ELF-1 (cell line): ENCODE data around the gene PCDHA5.
"Not testable (repeated sequence)": the region's sequence is repeated elsewhere in the genome, so short reads cannot be mapped to it uniquely, and the experiment has no call there.

Experiments used
- DNase-seq: peaks from one replicate; pipeline ENCODE4 v3.0.0-alpha.2; 2016; ENCODE audit warnings: low read depth, low spot score

Gene PCDHA5

DNA sequence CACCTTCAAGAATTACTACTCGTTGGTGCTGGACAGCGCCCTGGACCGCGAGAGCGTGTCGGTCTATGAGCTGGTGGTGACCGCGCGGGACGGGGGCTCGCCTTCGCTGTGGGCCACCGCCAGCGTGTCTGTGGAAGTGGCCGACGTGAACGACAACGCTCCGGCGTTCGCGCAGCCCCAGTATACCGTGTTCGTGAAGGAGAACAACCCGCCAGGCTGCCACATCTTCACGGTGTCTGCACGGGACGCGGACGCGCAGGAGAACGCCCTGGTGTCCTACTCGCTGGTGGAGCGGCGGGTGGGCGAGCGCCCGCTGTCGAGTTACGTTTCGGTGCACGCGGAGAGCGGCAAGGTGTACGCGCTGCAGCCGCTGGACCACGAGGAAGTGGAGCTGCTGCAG lies 1.6 kb downstream of the PCDHA5 start:
- DNase-seq: not testable (repeated sequence)

DNA sequence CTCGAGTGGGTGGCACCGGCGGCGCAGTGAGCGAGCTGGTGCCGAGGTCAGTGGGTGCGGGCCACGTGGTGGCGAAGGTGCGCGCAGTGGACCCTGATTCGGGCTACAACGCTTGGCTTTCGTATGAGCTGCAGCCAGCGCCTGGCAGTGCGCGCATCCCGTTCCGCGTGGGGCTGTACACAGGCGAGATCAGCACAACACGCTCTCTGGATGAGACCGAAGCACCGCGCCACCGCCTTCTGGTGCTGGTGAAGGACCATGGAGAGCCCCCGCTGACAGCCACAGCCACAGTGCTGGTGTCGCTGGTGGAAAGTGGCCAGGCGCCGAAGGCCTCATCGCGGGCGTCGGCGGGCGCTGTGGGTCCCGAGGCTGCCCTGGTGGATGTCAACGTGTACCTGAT lies 2.1 kb downstream of the PCDHA5 start:
- no peak for DNase-seq

DNA sequence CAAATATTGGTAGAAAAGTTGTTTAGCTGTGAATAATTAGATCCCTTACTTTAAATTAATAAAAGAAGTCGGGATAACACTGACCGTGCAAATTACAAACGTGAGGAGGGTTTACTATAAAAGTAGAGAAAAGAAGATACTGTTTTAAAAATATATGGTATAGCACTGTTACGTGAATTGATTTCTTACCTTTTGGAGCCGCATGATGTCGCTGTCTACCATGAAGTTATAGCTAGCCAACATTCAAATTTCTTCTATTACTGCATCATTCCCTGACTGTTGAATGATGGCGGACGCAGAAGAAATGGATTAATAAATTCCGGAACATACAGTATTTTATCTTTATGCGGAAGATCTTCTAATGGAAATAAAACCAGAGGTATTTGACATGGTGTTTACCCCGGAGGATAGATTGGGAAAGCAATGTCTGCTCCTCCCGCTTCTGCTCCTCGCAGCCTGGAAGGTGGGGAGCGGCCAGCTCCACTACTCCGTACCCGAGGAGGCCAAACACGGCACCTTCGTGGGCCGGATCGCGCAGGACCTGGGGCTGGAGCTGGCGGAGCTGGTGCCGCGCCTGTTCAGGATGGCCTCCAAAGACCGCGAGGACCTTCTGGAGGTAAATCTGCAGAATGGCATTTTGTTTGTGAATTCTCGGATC lies 6.4 kb downstream of the PCDHA5 start, which contains the start of gene PCDHA6:
Gene PCDHA6 (plus strand): TSS at position 257 of the 658 bp plus-strand sequence. CDS start 132 bp downstream, at position 389.
- no peak for DNase-seq

DNA sequence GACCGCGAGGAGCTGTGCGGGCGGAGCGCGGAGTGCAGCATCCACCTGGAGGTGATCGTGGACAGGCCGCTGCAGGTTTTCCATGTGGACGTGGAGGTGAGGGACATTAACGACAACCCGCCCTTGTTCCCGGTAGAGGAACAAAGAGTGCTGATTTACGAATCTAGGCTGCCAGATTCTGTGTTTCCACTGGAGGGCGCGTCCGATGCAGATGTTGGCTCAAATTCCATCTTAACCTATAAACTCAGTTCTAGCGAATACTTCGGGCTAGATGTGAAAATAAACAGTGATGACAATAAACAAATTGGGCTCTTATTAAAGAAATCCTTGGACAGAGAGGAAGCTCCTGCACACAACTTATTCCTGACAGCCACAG lies 6.9 kb downstream of the PCDHA5 start:
- DNase-seq: peak; percentile 19

DNA sequence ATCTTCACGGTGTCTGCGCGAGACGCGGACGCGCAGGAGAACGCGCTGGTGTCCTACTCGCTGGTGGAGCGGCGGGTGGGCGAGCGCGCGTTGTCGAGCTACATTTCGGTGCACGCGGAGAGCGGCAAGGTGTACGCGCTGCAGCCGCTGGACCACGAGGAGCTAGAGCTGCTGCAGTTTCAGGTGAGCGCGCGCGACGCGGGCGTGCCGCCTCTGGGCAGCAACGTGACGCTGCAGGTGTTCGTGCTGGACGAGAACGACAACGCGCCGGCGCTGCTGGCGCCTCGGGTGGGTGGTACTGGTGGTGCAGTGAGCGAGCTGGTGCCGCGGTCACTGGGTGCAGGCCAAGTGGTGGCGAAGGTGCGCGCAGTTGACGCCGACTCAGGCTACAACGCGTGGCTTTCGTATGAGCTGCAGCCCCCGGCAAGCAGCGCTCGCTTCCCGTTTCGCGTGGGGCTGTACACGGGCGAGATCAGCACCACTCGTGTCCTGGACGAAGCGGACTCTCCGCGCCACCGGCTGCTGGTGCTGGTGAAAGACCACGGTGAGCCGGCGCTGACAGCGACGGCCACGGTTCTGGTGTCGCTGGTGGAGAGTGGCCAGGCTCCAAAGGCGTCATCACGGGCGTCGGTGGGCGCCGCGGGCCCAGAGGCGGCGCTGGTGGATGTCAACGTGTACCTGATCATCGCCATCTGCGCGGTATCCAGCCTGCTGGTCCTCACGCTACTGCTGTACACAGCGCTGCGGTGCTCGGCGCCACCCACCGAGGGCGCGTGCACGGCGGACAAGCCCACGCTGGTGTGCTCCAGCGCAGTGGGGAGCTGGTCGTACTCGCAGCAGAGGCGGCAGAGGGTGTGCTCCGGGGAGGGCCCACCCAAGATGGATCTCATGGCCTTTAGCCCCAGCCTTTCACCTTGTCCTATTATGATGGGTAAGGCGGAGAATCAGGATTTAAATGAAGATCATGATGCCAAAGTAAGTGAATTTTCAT lies 8.4 kb downstream of the PCDHA5 start:
- not testable (repeated sequence) for DNase-seq

DNA sequence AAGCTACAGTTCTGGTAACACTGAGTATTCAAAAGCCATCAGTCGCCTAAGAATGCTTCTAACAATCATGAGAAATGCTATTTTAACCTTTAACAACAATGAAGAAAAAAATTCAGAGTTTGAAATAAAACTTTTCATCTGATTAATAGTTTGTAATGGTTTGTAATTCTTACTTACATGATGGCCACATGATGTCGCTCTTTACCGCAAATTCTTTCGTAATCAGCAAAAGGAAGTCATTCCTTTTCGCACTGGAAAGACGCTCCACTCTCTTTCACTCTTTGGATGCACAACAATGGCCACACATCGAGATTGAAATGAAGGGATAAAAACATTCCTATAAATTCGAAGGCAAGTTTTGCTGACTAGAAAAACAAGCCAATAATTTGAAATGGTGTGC lies 12.6 kb downstream of the PCDHA5 start, which contains the start of gene PCDHA7:
Gene PCDHA7 (plus strand): TSS at position 277 of the 400 bp plus-strand sequence. CDS start 115 bp downstream, at position 392.
- DNase-seq: no peak

DNA sequence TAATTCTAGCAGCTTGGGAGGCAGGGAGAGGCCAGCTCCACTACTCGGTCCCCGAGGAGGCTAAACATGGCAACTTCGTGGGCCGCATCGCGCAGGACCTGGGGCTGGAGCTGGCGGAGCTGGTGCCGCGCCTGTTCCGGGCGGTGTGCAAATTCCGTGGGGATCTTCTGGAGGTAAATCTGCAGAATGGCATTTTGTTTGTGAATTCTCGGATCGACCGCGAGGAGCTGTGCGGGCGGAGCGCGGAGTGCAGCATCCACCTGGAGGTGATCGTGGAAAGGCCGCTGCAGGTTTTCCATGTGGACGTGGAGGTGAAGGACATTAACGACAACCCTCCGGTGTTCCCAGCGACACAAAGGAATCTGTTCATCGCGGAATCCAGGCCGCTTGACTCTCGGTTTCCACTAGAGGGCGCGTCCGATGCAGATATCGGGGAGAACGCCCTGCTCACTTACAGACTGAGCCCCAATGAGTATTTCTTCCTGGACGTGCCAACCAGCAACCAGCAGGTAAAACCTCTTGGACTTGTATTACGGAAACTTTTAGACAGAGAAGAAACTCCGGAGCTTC lies 13.1 kb downstream of the PCDHA5 start:
- DNase-seq: peak; percentile 21

DNA sequence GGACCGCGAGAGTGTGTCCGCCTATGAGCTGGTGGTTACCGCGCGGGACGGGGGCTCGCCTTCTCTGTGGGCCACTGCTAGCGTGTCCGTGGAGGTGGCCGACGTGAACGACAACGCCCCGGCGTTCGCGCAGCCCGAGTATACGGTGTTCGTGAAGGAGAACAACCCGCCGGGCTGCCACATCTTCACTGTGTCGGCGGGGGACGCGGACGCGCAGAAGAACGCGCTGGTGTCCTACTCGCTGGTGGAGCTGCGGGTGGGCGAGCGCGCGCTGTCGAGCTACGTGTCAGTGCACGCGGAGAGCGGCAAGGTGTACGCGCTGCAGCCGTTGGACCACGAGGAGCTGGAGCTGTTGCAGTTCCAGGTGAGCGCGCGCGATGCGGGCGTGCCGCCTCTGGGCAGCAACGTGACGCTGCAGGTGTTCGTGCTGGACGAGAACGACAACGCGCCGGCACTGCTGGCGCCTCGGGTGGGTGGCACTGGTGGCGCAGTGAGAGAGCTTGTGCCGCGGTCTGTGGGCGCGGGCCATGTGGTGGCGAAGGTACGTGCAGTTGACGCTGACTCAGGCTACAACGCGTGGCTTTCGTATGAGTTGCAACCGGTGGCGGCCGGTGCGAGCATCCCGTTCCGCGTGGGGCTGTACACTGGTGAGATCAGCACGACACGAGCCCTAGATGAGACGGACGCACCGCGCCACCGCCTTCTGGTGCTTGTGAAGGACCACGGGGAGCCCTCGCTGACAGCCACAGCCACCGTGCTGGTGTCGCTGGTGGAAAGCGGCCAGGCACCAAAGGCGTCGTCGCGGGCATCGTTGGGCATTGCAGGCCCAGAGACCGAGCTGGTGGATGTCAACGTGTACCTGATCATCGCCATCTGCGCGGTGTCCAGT lies 14.5 kb downstream of the PCDHA5 start:
- no peak for DNase-seq

DNA sequence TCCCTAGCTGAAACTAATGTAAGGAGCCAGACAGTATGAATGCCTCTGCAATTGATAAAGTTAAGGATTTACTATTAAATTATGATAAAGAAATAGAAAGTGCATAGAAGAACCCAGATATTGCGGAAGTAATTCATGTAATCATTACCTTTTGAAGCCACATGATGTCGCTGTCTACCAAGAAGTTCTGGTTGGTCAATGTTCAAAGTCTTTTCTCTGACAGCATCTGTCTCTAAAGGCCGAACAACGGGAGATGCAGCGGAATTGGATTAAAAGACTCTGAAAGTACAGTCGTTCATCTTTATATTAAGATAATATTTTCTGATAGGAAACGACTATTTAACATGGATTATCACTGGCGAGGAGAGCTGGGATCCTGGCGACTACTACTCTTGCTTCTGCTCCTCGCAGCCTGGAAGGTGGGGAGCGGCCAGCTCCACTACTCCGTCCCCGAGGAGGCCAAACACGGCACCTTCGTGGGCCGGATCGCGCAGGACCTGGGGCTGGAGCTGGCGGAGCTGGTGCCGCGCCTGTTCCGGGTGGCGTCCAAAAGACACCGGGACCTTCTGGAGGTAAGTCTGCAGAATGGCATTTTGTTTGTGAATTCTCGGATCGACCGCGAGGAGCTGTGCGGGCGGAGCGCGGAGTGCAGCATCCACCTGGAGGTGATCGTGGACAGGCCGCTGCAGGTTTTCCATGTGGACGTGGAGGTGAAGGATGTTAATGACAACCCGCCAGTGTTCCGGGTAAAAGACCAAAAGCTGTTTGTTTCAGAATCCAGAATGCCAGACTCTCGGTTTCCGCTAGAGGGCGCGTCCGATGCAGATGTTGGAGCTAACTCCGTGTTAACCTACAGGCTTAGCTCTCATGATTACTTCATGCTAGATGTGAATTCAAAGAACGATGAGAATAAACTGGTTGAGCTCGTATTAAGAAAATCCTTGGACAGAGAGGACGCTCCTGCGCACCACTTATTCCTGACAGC lies 19.9 kb downstream of the PCDHA5 start, which contains the start of gene PCDHA8:
Gene PCDHA8 (plus strand): TSS at position 210 of the 985 bp plus-strand sequence. CDS start 135 bp downstream, at position 345.
- peak; percentile 57 for DNase-seq

DNA sequence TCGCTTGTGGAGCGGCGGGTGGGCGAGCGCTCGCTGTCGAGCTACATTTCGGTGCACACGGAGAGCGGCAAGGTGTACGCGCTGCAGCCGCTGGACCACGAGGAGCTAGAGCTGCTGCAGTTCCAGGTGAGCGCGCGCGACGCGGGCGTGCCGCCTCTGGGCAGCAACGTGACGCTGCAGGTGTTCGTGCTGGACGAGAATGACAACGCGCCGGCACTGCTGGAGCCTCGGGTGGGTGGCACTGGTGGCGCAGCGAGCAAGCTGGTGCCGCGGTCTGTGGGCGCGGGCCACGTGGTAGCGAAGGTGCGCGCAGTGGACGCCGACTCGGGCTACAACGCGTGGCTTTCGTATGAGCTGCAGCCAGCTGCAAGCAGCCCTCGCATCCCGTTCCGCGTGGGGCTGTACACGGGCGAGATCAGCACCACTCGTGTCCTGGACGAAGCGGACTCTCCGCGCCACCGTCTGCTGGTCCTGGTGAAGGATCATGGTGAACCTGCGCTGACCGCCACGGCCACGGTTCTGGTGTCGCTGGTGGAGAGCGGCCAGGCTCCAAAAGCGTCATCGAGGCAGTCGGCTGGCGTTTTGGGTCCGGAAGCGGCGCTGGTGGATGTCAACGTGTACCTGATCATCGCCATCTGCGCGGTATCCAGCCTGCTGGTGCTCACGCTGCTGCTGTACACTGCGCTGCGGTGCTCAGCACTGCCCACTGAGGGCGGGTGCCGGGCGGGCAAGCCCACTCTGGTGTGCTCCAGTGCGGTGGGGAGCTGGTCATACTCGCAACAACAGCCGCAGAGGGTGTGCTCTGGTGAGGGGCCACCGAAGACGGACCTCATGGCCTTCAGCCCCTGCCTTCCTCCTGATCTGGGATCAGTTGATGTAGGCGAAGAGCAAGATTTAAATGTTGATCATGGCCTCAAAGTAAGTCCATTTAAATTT lies 21.7 kb downstream of the PCDHA5 start:
- no peak for DNase-seq

DNA sequence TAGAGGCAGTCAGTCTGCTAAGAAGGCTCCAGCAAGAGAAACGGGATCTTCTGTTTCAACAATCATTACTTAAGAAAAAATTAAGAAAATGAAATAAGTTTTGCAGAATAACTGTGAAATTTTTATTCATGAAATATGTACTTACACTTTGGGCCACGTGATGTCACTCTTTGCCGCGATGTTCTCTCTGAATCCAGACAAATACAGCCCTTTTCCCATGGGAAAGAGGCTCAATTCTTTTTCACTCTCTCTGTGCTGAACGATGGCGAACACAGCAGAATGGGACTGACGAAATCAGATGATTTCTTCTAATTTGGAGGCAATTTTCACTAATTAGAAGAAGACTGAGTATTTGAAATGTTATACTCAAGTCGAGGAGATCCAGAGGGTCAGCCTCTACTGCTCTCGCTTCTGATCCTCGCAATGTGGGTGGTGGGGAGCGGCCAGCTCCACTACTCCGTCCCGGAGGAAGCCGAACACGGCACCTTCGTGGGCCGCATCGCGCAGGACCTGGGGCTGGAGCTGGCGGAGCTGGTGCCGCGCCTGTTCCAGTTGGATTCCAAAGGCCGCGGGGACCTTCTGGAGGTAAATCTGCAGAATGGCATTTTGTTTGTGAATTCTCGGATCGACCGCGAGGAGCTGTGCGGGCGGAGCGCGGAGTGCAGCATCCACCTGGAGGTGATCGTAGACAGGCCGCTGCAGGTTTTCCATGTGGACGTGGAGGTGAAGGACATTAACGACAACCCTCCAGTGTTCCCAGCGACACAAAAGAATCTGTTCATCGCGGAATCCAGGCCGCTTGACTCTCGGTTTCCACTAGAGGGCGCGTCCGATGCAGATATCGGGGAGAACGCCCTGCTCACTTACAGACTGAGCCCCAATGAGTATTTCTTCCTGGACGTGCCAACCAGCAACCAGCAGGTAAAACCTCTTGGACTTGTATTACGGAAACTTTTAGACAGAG lies 27.0 kb downstream of the PCDHA5 start, which contains the start of gene PCDHA9:
Gene PCDHA9 (plus strand): TSS at position 244 of the 964 bp plus-strand sequence. CDS start 114 bp downstream, at position 358.
- not testable (repeated sequence) for DNase-seq

DNA sequence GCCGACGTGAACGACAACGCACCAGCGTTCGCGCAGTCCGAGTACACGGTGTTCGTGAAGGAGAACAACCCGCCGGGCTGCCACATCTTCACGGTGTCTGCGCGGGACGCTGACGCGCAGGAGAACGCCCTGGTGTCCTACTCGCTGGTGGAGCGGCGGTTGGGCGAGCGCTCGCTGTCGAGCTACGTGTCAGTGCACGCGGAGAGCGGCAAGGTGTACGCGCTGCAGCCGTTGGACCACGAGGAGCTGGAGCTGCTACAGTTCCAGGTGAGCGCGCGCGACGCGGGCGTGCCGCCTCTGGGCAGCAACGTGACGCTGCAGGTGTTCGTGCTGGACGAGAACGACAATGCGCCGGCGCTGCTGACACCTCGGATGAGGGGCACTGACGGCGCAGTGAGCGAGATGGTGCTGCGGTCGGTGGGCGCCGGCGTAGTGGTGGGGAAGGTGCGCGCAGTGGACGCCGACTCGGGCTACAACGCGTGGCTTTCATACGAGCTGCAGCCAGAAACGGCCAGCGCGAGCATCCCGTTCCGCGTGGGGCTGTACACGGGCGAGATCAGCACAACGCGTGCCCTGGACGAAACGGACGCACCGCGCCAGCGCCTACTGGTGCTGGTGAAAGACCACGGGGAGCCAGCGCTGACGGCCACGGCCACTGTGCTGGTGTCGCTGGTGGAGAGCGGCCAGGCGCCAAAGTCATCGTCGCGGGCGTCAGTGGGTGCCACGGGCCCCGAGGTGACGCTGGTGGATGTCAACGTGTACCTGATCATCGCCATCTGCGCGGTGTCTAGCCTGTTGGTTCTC lies 28.6 kb downstream of the PCDHA5 start:
- not testable (repeated sequence) for DNase-seq

DNA sequence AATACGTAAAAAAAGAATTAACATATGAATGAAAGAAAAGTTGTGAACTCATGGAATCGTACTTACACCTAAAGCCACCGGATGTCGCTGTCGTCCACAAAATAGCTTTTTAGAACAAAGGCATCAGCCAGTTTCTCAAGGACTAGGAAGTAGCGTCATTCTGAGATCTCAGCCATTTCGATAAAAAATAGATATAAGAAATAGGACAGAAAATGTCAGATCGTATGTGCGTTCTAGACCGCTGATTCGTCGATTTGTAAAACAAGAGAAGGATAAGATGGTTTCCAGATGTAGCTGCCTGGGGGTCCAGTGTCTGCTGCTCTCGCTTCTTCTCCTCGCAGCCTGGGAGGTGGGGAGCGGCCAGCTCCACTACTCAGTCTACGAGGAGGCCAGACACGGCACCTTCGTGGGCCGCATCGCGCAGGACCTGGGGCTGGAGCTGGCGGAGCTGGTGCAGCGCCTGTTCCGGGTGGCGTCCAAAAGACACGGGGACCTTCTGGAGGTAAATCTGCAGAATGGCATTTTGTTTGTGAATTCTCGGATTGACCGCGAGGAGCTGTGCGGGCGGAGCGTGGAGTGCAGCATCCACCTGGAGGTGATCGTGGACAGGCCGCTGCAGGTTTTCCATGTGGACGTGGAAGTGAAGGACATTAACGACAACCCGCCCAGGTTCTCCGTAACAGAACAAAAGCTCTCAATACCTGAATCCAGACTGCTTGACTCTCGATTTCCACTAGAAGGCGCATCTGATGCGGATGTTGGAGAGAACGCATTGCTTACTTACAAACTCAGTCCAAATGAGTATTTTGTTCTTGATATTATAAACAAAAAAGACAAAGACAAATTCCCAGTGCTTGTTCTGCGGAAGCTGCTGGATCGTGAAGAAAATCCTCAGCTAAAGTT lies 34.6 kb downstream of the PCDHA5 start, which contains the start of gene PCDHA10:
Gene PCDHA10 (plus strand): TSS at position 126 of the 903 bp plus-strand sequence. CDS start 152 bp downstream, at position 278.
- DNase-seq: peak; percentile 64

DNA sequence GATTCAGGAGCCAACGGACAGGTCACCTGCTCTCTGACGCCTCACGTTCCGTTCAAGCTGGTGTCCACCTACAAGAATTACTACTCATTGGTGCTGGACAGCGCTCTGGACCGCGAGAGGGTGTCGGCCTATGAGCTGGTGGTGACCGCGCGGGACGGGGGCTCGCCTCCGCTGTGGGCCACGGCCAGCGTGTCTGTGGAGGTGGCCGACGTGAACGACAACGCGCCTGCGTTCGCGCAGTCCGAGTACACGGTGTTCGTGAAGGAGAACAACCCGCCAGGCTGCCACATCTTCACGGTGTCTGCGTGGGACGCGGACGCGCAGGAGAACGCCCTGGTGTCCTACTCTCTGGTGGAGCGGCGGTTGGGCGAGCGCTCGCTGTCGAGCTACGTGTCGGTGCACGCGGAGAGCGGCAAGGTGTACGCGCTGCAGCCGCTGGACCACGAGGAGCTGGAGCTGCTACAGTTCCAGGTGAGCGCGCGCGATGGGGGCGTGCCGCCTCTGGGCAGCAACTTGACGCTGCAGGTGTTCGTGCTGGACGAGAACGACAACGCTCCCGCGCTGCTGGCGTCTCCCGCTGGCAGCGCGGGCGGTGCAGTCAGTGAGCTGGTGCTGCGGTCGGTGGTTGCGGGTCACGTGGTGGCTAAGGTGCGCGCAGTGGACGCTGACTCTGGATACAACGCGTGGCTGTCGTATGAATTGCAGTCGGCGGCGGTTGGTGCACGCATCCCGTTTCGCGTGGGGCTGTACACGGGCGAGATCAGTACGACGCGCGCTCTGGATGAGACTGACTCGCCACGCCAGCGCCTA lies 36.0 kb downstream of the PCDHA5 start:
- no peak for DNase-seq

DNA sequence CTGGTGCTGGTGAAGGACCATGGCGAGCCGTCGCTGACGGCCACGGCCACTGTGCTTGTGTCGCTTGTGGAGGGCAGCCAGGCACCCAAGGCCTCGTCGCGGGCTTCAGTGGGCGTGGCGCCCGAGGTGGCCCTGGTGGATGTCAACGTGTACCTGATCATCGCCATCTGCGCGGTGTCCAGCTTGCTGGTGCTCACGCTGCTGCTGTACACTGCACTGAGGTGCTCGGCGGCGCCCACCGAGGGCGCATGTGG lies 36.5 kb downstream of the PCDHA5 start:
- no peak for DNase-seq
